CD1c-positive myeloid dendritic cell (primary cell): ENCODE data around the gene LEUTX.
"Not testable (repeated sequence)": the region's sequence is repeated elsewhere in the genome, so short reads cannot be mapped to it uniquely, and the experiment has no call there.

ENCODE experiments used
- DNase-seq: peaks from one replicate; pipeline ENCODE4 v3.0.0-alpha.2; 2016; ENCODE audit errors: extremely low spot score

The LEUTX gene, protein sequence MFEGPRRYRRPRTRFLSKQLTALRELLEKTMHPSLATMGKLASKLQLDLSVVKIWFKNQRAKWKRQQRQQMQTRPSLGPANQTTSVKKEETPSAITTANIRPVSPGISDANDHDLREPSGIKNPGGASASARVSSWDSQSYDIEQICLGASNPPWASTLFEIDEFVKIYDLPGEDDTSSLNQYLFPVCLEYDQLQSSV

GRCh38 chr19:39778763-39779162 is at the start of gene LEUTX:
Gene LEUTX (plus strand): TSS chr19:39778854. CDS start chr19:39778921, 67 bp downstream.
- no peak for DNase-seq

GRCh38 chr19:39729594-39729993 is 49.1 kb upstream of the LEUTX start:
- no peak for DNase-seq

- DNase-seq: no peak
Measured at GRCh38 chr19:39731685-39732084, 47.0 kb upstream of the LEUTX start.

DNA sequence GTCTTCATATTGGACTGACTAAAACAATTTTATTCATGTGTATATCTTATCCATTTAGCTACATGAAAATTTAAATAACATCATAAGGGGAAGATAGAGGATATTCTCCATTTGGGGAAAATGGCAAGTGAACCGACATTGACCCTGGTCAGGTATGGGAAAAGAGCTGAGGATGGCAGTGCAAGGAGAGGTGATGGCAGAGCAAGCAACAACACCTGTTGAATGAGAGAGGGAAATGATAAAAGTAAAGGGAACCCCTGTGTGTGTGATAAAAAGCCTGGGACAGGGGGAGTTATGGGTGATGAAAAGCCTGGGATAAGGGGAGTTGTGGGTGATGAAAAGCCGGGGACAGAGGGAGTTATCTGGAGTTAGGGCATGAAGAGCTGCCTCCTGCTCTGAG is 44.8 kb upstream of the LEUTX start:
- DNase-seq: no peak

- no peak for DNase-seq
Measured at GRCh38 chr19:39735688-39736087, 43.0 kb upstream of the LEUTX start.

- no peak for DNase-seq
Measured at GRCh38 chr19:39736088-39736487, 42.6 kb upstream of the LEUTX start.

DNA sequence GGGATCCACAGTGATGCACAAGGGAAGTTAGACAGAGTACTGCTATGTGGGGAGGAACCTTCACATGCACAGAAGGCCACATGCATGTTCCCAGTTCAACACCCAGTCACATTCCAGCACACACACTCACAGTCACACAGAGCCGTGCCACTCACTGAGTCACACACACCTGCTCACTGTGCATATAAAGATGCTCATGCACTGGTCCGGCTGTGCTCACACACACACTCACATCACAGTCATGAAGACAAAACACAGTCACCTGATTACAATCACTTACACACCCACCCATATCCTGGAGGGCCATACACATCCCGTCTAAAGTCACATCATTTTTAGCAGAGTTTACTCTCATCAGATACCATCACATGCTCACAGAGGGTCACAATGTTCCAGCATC is 41.3 kb upstream of the LEUTX start:
- no peak for DNase-seq

- no peak for DNase-seq
Measured at GRCh38 chr19:39737891-39738290, 40.8 kb upstream of the LEUTX start, which contains the start of gene CLC. Gene CLC (minus strand): TSS chr19:39738029. CDS start chr19:39737952, 77 bp downstream.

GRCh38 chr19:39738814-39739213 is 39.8 kb upstream of the LEUTX start:
- peak; percentile 28 for DNase-seq

- no peak for DNase-seq
Measured at GRCh38 chr19:39740395-39740794, 38.3 kb upstream of the LEUTX start.

DNA sequence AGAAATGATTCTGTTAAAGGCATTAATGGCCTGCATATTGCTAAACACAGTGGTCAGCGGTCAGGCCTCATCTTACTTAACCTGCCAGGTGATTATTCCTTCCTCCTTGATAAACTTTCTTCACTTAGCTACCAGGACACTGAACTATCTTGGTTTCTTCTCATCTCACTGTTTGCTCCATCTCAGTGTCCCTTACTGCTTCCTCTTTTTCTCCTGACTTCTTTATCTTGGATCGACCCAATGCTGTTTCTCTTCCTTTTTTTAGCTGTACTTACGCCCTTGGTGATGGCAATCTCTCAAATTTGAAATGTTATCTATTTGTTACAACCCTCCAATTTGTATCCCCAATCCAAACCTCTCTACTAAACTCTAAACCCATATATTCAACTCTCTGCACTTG is 33.0 kb upstream of the LEUTX start:
- peak; percentile 32 for DNase-seq

DNA sequence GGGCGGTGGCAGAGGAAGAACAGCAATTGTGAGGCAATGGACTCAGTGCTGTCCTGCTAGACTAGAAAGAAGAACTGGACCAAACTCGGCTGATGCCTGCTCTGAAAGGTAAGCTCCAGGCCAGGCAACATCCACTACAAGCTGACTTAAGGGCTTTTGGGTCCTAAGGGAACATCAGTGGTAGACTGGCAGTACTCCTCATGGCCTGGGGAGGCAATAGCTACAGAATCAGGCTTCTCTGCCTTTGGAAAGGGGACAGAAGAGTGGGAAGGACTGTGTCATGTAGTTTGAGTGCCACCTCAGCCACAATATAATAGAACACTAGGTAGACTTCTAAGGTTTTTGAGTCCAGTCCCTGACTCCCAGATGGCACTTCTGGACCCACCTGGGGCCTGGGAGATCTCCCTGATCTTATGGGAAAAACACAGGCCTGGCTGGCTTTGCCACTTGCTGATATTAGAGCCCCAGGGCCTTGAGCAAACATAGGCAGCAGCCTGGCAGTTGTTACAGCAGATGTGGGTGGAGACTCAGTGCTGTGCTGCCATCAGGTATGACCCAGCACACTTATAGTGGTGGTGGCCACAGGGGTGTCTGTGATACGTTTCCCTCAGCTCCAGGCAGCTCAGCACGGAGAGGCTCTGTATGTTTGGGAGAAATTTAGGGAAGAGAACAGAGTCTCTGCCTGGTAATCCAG is 31.7 kb upstream of the LEUTX start:
- DNase-seq: no peak

DNA sequence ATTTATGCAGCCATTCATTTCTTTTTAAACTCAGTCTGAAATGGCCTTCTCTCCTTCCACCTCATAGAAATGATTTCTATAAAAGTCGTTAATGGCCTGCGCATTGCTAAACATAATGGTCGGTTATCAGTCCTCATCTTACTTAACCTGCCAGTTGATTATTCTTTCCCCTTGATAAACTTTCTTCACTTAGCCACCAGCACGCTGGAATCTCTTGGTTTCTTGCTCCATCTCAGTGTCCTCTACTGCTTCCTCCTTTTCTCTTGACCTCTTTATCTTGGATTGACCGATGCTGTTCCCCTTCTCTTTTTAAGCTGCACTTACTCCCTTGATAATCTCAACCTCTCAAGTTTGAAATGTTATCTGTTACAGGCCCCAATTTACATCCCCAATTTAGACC is 28.7 kb upstream of the LEUTX start:
- DNase-seq: no peak

DNA sequence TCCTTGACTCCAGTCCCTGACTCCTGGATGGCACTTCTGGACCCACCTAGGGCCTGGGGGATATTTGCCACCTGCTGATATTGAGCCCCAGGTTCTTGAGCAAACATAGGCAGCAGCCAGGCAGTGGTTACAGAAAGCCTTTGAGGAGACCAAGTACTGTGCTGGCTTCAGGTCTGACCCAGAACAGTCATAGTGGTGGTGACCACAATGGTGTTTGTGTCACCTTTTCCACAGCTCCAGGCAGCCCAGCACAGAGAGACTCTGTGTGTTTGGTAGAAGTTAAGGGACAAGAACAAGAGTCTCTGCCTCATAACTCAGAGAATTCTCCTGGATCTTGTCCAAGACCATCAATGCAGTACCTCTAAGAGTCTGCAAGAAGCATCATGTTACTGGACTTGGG is 26.3 kb upstream of the LEUTX start:
- DNase-seq: no peak

DNA sequence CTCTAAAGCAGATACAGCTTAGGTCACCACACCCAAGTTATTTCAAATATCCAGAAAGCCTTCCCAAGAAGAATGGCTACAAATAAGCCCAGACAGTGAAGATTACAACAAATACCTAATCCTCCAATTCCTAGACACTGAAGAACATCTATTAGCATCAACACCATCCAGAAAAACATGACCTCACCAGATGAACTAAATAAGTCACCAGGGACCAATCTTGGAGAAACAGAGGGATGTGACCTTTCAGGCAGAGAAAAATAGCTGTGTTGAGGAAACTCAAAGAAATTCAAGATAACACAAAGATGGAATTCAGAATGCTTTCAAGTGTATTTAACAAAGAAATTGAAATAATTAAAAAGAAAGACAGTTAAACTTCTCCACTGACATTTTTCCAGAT is 25.9 kb upstream of the LEUTX start:
- no peak for DNase-seq

GRCh38 chr19:39754544-39754943 is 24.1 kb upstream of the LEUTX start:
- DNase-seq: no peak

DNA sequence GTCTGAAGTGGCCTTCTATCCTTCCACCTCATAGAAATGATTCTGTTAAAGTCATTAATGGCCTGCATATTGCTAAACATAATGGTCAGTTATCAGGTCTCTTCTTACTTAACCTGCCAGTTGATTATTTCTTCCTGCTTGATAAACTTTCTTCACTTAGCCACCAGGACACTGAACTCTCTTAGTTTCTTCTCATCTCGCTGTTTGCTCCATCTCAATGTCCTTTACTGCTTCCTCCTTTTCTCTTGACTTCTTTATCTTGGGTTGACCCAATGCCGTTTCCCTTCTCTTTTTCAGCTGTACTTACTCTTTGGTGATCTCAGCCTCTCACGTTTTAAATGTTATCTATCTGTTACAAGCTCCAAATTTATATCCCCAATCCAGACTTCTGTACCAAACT is 23.7 kb upstream of the LEUTX start:
- no peak for DNase-seq

DNA sequence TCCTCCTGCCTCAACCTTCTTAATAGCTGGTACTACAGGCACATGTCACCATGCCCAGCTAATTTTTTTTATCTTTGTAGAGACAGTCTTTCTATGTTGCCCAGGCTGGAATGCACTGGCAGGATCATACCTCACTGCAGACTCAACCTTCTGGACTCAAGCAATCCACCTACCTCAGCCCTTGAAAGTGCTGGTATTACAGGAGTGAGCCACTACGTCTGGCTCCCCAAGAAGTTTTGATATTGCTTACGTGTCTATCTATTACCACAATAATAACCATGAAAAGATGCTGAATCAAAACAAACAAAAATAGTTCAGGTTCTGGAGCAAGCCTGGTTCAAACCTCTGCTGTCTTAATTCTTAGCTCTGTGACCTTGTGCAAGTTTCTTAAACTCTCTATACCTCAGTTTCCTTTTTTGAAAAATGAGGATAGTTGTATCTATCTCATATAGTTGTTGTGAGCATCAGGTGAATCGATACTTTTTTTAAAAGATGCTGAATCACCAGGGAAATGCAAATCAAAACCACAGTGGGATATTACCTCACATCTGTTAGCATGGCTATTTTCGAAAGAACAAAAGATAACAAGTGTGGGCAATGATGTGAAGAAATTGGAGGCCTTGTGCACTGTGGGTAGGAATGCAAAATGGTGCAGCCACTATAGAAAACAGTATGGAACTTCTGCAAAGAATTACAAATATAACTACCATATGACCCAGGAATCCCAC is 19.0 kb upstream of the LEUTX start:
- no peak for DNase-seq

DNA sequence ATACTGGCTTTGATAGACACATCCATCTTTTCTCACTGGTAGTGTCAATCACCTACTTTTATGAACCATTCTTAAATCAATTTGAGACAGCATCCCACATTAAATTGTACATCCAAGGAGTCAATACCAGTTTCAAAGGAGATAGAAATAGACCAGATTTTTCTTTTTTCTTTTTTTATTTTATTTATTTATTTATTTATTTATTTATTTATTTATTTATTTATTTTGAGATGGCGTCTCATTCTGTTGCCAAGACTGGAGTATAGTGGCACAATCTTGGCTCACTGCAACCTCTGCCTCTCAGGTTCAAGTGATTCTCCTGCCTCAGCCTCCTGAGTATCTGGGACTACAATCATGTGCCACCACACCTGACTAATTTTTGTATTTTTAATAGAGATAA is 16.8 kb upstream of the LEUTX start:
- DNase-seq: not testable (repeated sequence)

GRCh38 chr19:39765091-39766076 is 13.3 kb upstream of the LEUTX start:
- DNase-seq: peak; percentile 60

- no peak for DNase-seq
Measured at GRCh38 chr19:39768334-39768733, 10.3 kb upstream of the LEUTX start.

- DNase-seq: no peak
Measured at GRCh38 chr19:39768786-39769185, 9.9 kb upstream of the LEUTX start.
